GM21515 (cell line): ENCODE data around the gene LAMC1.
A peak's percentile ranks its signal among the peaks of the same experiment; 100 is the strongest.

Experiments
- ATAC-seq: cut with Tn5 transposase; IDR thresholded peaks from one replicate; pipeline ENCODE4 v1.9.1; 2021; ENCODE audit not compliant: unreplicated experiment

LAMC1 gene

DNA sequence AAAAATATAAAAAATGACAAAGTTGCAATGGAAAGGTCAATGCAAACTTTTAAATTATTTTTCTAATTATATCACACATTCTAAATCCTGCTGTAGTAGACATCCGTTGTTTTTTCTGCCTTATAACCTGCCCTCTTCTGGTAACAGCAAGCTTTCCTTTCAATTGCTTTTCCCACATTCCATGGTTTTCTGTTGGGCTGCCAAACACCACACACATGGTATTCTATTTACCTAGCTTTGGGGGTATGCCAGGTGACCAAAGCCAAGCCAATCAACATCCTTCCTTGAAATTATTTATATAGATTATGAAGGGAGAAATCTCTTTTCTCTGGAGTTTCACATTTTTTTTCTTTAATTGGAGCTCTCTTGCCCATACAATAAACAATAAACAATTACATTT lies 3.4 kb upstream of the LAMC1 start:
- ATAC-seq: no peak

DNA sequence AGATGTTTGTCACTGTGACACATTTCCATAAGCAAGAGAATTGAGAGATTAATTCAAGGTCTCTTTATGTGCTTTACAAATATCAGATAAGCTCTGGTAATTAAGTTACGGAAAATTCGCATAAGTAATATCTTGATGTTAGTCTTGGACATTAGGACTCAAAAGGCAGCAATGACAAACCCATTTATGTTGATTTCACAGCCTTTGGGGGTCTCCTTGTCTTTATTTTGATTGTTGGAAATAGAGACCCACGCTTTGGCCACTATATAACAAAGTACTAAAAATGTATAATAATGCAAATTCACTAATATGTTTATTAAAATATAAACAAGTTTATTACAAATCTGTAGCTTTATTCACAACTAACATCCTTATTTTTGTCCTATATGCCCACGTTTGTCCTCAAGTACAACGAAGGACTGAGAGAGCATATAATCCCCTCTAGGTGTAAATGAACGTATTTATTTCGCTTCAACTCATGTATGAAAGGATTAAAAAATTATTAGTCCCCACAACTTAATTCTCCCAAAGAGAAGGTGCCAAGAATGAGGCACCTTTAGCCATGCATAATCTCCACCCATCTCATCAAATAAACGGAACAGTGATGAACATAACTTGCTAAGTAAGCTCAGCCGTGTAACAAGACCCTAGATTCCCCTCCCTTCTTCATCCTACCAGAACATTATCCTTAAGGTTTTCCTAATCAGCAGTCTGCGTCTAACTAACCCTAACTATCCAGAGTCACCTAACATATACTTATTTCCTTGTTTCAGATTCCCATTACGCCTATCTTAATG lies 1.6 kb upstream of the LAMC1 start:
- no peak for ATAC-seq

DNA sequence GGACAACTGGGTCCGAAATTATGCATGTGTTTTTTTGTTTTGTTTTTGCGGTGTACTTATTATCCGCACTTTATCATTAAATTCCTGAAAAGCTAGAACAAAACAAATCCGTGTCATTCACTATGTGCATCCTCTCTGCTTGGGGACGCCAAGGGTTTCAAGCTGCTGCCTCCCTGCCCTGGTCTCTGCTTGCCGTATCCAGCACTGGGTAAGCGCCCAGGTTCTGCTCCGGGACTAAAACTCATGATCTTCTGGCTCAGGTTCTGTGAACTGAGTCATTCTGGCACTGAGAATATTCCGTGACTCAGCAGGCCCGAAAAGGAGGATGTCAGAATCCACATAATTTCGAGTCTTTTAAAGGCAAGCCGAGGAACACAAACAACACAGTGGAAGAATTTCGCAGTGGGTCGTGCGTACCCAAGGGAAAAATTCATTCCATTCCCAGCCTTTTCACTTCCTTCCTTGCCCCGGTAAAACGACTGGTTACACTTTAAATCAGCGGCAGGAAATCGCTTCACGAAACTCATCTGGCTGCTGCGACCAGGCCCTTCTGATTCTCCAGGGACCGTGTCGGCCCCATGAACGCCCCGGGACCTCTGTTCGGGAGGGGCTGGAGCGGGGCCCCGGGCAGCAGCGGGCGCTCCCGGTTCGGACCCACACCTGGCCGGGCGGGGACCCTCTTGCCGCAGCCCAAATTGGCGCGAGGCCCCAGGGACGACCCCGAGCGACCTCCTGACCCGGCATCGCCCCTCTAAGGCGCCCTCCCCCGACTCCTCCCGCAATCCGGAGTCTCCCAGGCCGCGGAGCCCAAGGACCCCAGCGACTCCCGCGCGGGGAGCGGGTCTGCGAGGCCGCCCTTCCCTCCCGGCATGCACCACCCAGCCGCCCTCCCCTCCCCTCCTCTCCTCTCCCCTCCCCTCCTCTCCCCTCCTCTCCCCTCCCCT lies 746 bp upstream of the LAMC1 start:
- ATAC-seq: no peak

DNA sequence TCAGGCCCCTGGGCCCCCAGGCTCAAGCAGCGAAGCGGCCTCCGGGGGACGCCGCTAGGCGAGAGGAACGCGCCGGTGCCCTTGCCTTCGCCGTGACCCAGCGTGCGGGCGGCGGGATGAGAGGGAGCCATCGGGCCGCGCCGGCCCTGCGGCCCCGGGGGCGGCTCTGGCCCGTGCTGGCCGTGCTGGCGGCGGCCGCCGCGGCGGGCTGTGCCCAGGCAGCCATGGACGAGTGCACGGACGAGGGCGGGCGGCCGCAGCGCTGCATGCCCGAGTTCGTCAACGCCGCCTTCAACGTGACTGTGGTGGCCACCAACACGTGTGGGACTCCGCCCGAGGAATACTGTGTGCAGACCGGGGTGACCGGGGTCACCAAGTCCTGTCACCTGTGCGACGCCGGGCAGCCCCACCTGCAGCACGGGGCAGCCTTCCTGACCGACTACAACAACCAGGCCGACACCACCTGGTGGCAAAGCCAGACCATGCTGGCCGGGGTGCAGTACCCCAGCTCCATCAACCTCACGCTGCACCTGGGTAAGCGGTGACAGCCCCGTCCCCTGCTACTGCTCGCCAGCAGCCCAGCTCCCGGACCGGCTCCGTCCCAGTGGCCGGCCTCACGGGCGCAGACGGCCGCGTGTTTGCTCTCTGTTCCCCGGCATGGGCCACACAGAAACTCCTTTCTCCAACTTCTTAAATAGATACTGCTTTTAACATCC lies 539 bp downstream of the LAMC1 start:
- ATAC-seq: peak; percentile 68

DNA sequence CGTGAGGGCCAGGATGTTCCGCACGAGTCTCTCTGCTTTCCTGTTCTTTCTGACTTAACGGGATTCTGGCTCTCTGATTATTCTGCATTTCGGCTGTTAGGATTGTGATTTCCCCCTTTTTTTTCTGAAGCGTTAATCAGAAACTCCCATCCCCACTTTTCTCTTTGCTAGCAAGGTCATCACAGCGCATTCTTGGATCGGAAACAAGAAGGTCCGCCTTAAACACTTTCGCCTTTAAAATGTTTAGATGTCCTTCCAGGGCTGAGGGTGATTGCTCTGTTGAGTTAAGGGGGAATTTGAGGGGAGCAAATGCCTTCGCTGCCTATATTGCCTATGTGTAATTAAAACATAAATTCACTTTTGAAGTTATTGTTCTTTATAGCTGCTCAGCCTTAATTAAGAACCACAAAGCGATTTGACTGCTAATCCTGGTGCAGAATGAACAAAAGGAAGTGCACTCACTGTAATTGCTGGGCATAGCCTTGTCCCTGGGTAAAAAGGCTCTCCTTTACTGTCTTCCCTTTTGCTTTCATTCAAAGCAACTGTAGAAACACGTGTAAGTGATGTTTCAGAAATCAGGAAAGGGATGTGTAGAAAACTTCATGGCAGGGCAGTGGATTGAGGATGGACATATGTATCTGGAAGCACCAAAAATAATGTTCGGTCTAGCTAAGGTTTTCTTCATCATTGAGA lies 1.2 kb downstream of the LAMC1 start:
- no peak for ATAC-seq

DNA sequence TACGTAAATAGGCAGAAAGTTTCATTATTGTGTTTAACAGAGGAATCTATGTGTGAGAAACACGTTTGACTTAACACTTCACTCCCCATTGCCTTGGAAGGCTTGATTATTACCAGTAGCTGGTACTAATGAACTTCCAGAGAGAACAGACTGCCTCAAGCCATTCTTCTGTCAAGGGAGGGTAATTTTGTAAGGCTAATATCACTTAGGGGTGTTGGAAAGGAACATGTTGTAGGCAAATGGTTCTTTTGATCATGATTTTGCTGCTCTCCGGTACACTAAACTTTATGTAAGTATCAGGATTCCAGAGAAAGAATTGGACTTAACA lies 1.8 kb downstream of the LAMC1 start:
- no peak for ATAC-seq

DNA sequence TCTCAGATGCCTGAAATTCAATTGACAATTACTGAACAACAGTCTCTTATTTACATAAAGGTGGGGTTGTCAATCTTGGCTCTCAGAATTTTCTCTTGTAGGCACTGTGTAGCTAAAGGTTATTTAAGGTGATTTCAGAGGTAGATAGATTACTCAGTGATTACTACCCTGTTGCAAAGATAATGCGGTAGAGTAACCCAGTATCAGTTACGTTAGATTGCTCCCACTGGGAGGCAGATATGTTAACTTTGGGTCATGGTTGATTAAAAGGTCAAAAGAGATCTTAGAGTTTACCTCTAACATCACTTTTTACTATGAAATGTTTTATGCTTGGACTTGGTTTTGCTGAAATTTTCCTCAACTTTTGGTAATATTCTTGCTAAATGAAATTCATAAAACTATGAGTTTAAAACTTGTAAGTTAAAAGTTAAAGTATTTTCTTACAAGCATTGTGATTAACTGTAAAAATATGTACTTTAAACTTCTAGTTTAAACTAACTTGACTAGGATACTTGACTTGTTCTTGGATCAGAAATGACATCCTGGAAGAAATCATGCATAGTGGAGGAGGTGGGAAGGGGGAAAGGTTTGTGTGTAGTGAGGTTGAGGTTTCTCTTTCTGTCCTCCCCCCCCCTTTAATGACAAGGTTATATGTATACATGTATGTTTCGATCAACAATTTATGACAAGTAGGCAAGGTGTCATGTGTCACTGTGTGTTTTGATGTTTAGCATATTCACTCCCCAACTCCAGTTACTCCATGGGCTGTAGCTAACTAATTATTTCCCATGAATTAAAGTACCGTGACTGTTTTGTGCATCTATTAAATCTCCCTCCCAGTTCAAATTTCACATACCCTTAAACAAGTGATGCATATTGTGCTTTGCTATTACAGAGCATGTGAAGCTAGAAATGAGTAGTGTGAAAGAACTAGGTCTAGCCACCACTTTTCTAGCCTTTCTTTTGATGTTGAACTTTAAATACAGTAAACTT lies 2.9 kb downstream of the LAMC1 start:
- ATAC-seq: no peak

DNA sequence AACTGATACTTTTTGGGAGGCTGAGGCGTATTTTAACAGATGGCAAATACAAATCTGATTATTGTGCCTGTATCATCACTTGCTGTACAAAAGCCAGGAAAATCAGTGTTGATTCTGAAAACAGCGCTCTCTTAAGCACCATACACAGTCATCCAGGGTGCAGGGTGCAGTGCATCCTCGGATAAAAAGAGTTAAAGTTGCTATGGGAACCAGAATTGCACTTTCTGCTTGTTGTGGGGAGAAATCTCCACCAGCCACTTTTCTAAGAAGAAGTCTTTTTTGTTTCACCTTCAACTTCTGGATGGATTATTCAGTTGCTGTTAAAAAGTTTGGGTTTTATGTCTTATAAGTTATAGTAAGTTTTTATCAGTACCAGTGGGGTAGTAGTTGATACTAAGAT lies 3.8 kb downstream of the LAMC1 start:
- ATAC-seq: no peak

DNA sequence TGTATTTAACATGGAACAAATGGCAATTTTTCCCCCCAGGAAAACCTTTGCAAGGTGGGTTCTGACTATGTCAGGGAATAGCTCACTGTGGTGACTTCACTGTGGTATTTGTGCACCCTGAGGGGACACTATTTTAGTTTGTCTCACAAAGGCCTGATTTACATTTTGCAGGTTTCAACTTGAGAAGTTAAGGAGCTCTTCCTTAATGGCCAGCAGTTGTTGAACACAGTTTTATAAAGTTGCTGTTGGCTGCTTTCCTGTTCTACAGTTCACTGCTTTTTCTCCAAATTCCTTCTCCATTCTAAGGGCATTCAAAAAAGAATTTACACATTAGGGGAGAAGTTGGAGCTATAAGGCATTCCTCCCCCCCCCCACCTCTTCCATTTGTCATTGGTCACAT lies 4.6 kb downstream of the LAMC1 start:
- ATAC-seq: no peak

DNA sequence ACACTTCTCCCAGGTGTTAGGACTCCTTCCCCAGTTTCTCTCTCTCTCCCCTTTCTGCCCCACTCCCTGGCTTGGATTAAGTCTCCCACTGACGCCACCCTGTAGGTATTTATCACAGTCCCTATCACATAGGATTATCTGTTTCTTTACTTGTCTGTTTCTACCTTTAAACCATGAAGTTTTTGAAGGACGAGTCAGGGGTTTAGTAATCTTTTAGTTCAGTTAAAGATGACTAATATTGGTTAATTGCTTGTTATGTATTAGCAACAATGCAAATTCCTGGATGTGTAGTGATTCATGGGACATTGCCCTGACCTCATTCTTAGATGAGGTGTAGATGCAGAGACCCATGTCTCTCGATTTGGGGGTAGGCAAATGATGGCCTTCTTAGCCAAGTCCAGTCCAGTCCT lies 6.4 kb downstream of the LAMC1 start:
- ATAC-seq: no peak

DNA sequence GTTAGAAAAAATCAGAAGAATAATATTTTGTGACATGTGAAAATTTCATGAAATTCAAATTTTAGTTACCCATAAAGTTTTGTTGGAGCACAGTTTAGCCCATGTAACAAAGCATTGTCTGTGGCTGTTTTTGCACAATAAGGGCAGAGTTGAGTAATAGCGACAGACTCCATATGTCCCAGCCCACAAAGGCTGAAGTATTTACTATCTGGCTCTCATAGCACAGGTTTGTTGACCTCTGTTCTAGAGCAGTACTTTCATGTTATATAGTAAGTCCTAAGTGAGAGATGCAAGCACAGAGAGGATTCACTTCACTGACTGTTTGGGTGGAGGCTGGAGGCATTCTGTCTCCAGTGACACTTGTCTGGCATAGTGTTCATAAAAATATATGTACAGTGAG lies 6.8 kb downstream of the LAMC1 start:
- ATAC-seq: no peak

DNA sequence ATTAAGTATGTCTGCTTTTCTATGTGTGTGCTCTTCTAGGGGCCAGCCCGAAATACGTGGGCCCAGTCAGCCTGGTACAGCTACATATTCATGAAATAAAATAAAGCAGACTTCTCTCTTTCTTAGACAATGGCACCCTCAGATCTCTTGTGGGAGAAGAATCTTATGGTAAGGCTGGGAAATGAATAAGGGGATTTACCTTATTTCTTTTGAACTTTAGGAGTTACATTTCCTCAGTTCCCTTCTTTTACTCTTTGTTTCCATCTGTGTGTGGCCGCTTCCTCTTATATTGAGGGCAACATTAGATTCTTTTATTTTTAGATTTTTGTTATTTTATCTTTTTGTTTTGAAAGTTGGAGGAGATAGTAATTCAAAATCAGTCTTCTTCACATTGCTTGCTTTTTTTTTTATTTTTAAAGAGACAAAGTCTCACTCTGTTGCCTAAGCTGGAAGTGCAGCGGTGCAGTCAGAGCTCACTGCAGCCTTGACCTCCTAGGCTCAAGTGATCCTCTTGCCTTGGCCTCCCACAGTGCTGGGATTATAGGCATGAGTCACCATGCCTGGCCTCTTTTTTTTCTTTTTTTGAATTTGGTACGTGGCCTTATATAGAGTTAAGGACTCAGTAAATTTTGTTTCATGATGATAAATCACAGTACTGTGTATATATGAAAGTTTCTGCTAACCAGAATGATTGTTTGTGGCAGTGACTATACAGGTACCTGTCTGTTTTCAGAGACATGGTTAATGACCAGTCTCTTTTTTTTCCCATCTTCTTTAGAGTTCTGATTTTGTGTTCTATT lies 9.1 kb downstream of the LAMC1 start:
- no peak for ATAC-seq

DNA sequence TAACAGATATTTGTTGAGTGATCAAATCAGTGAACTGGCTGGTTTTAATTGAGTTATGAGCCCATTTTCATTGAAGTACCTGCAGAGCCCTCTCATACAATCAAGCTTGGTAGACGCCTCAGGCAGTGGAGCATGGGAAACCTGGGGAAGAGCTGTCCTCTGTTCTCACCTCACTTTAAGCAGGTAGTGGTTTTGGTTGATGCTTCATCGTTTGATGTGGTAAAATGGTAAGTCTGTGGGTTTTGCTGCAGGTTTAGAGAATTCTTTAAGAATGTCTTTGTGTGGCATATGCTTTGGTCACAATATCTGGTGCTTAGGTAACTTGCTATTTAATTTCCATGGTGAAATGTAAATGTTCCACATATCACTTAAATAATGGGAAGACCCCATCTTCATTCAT lies 10.0 kb downstream of the LAMC1 start:
- no peak for ATAC-seq

DNA sequence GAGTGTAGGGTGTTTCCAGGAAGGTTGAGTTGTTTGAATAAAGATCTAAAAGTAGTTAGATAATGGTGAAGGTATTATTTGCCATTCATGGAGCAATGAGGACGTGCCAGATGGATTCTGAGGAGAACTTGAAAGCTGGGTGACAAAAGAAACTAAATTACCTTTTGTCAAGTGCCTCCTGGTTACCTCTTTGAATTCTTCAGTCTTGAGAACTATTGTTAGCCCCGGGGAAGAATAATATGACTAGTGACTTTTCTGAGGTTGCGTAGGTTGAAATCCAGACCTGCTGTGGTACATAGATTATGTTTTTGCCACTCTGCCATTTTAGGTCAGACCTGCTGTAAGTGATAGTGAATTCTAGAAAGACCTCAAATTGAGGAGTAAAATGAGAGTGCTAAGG lies 11.5 kb downstream of the LAMC1 start:
- no peak for ATAC-seq

DNA sequence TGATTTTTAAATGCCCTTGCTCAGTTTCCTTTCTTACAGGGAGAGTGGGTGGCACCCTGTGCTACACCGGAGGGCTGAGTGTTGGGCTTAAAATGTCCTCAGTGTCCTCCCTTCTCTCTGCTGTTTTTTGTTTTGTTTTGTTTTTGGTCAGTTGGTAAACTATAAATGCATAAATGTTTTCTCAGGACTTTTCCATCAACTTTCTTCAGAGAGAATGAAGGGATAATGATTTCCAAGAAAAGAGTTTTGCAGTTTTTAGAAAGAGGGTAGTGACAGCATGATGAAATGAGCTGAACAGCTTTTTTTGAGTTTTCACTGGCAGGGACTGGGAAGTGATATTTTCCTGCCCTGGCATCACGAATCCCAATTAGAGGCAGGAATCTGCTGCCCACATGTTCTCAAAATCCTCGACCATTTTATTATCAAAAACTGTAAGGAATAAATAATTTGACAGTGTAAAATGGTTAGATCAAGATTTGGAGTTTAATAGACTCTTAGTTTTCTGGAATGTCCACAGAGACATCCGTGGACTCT lies 15.2 kb downstream of the LAMC1 start:
- ATAC-seq: no peak

DNA sequence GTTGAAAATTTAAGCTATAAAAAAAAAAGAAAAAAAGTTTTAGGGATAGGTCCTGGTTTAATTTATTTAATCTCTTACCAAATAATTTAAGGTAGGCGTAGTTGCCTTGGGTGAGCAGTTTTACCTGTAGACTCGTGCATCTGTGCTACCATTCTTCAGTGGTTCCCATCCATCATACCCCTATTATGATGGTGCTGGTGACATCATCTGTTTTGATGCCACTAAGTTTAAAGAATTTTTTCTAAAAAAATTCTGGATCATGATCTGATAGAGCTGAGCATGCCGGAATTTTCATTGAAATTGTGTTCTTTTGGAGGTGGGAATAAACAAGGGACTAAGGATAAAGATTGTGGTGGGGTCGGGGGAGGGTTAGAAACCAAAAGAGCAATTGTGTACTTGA lies 15.7 kb downstream of the LAMC1 start:
- no peak for ATAC-seq

DNA sequence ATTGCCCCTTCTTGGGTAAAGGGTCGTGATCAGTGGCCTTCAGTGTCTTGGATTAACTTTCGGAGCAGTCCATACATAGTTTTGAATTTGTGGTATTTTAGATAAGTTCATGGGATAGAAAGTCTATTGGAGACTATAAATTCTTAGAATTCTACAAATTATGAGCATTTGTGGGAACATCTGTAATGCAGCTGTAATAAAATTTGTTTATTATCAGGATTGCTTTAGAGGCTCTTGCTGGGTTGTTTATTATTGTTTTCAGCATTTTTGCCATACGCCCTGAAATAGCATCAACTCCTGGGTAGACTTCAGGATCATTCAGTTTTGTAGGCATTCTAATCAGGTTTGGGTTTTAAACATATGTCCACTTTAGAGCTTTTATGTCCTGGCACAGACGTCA lies 16.1 kb downstream of the LAMC1 start:
- ATAC-seq: no peak

DNA sequence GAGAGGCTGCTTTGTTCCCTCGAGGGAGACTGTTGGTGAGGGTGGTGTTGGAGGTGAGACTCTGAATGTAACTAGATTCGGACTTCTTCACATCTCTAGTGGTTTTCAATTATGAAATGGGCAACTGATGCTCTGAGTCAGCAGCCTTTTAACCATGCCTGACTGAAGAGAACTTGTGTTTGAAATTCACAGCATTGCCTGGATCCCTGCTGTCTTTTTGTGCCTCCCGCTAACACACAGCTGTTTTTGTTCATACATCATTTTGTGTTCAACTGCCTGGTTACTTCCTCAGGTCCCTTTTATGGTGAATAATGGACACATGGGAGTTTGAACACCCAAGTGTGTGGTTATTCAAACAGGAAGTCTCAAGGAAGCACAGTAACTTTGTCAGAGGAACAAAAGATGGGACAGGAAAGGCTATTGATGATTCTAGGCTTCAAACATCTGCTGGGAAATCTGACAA lies 16.8 kb downstream of the LAMC1 start:
- no peak for ATAC-seq

DNA sequence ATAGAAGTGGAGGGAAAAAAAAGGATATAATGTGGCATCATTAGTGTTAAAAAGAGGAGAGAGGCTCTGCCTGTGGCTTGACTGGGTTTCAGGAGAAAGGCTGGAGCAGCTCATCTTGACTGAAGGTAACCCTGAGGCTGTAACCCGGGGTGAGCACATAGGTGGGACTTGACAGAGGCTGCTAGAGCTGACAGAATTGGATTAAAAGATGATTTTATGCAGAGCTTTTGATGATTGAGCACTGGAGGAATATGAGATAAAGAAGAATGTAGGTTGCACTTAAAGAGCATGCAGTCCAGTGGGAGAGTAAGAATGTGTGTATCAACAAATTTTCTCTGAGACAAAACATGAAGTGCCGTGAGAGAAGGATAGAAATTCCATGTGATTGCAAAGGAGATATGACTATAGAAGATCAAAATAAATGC lies 17.3 kb downstream of the LAMC1 start:
- no peak for ATAC-seq
